Panc1 (cell line): Measurements from ENCODE around the gene ACADSB.

Source experiments
- CTCF ChIP-seq: fragments of 450-650 bp; IDR thresholded peaks from 2 replicates; pipeline ENCODE4 v1.5.1; 2017; ENCODE audit warnings: mild to moderate bottlenecking
- POLR2AphosphoS5 ChIP-seq: IDR thresholded peaks from 2 replicates; pipeline ENCODE4 v1.6.1; 2012; ENCODE audit warnings: mild to moderate bottlenecking, low read depth, low read length, moderate library complexity
- REST ChIP-seq, 2 experiments: IDR thresholded peaks; 2 replicates each; pipeline ENCODE4 v1.6.1; 2011 to 2012; ENCODE audit warnings: low read depth in 2 of 2, control low read depth in 1 of 2, low read length in 1 of 2, mild to moderate bottlenecking in 1 of 2, moderate library complexity in 1 of 2; ENCODE audit not compliant: insufficient read depth in 1 of 2
- SIN3A ChIP-seq: IDR thresholded peaks from 2 replicates; pipeline ENCODE4 v1.6.1; 2012; ENCODE audit warnings: low read depth, mild to moderate bottlenecking, low read length, moderate library complexity, borderline replicate concordance; ENCODE audit not compliant: insufficient read depth
- TCF7L2 ChIP-seq: IDR thresholded peaks from 2 replicates; pipeline ENCODE4 v1.6.1; 2011; ENCODE audit warnings: mild to moderate bottlenecking, low read depth, low read length, inconsistent platforms

GRCh38 chr10:123021517-123021916 is 12.7 kb downstream of the ACADSB start:
- TF ChIP-seq CTCF, result peak; percentile 77; the same call in 1 of the 2 replicates
- no peak for TF ChIP-seq POLR2AphosphoS5
- TF ChIP-seq SIN3A, result no peak
- no peak for TF ChIP-seq TCF7L2
- no peak for TF ChIP-seq REST (IDR thresholded peaks at IDR 0.05; ENCODE audit: insufficient read depth in 1 of 2, low read depth in 2 of 2, low read length in 1 of 2)
